ENCODE measurements around the gene NOVA2. TPM values are rescaled to one million over a fixed set of nuclear protein-coding genes. Genes with fewer than 3 reads are reported as not detected.

Gene NOVA2
- 6.0 TPM for total RNA-seq (ENCODE audit: insufficient read depth, low replicate concordance)

GRCh38 chr19:45973553-45974338 is at the start of gene NOVA2:
NOVA2 (minus strand) TSS chr19:45973865; CDS start chr19:45973351, 514 bp downstream.
- peak; percentile 38 for DNase-seq (ENCODE audit: low spot score)

GRCh38 chr19:46023311-46023779 is 49.7 kb upstream of the NOVA2 start:
- no peak for DNase-seq (ENCODE audit: low spot score)

- DNase-seq (ENCODE audit: low spot score): no peak
Measured at GRCh38 chr19:46022431-46023310, 49.0 kb upstream of the NOVA2 start, which contains the start of gene PGLYRP1. PGLYRP1 (minus strand) TSS chr19:46023053; CDS start chr19:46023021, 32 bp downstream.

GRCh38 chr19:46022061-46022430 is 48.4 kb upstream of the NOVA2 start:
- DNase-seq (ENCODE audit: low spot score): no peak

GRCh38 chr19:46021531-46022041 is 47.9 kb upstream of the NOVA2 start:
- DNase-seq (ENCODE audit: low spot score): no peak

- DNase-seq (ENCODE audit: low spot score): no peak
Measured at GRCh38 chr19:46020819-46021125, 47.1 kb upstream of the NOVA2 start.

GRCh38 chr19:46019270-46019669 is 45.6 kb upstream of the NOVA2 start:
- no peak for DNase-seq (ENCODE audit: low spot score)

- no peak for DNase-seq (ENCODE audit: low spot score)
Measured at GRCh38 chr19:46018729-46019251, 45.1 kb upstream of the NOVA2 start.

GRCh38 chr19:46017874-46018675 is 44.4 kb upstream of the NOVA2 start:
- no peak for DNase-seq (ENCODE audit: low spot score)

GRCh38 chr19:46017095-46017429 is 43.4 kb upstream of the NOVA2 start:
- DNase-seq (ENCODE audit: low spot score): no peak

- peak; percentile 78 for DNase-seq (ENCODE audit: low spot score)
Measured at GRCh38 chr19:46016426-46017094, 42.9 kb upstream of the NOVA2 start.

GRCh38 chr19:46015687-46016425 is 42.2 kb upstream of the NOVA2 start:
- DNase-seq (ENCODE audit: low spot score): no peak

GRCh38 chr19:46014941-46015686 is 41.4 kb upstream of the NOVA2 start:
- DNase-seq (ENCODE audit: low spot score): peak; percentile 33

- DNase-seq (ENCODE audit: low spot score): no peak
Measured at GRCh38 chr19:46014534-46014933, 40.9 kb upstream of the NOVA2 start.

GRCh38 chr19:46009530-46010510 is 36.2 kb upstream of the NOVA2 start:
- DNase-seq (ENCODE audit: low spot score): peak; percentile 45

GRCh38 chr19:46006411-46006810 is 32.7 kb upstream of the NOVA2 start:
- no peak for DNase-seq (ENCODE audit: low spot score)

- DNase-seq (ENCODE audit: low spot score): no peak
Measured at GRCh38 chr19:46002678-46003275, 29.1 kb upstream of the NOVA2 start.
